CD14-positive monocyte (primary cell): Measurements from ENCODE around the gene DBN1. TPM values are rescaled to one million over a fixed set of nuclear protein-coding genes. Genes with fewer than 3 reads are reported as not detected.

Experiments used
- DNase-seq, 3 donors: peaks; one replicate each; pipeline ENCODE4 v3.0.0-alpha.2; 2011 to 2022
- H2AFZ ChIP-seq: 2 replicates; pipeline ENCODE4 v1.6.0; 2012; ENCODE audit warnings: mild to moderate bottlenecking, low read depth, low read length, inconsistent platforms; ENCODE audit not compliant: insufficient read depth, poor library complexity, severe bottlenecking
- H3K27ac ChIP-seq, 2 donors: 1 replicate in 1 of 2; 2 replicates in 1 of 2; pipeline ENCODE4 v1.5.1; 2012 to 2013; ENCODE audit warnings: low read length in 2 of 2, control low read depth in 1 of 2, inconsistent platforms in 1 of 2, low read depth in 1 of 2, mild to moderate bottlenecking in 1 of 2
- H3K27me3 ChIP-seq, 2 donors: one replicate each; pipeline versions ENCODE4 v1.6.0 to v1.6.1; 2011 to 2013; ENCODE audit warnings: low read length in 2 of 2; ENCODE audit not compliant: control insufficient read depth in 2 of 2, insufficient read depth in 2 of 2
- H3K36me3 ChIP-seq, 2 donors: replicated peaks in 1 of 2; 1 replicate in 1 of 2; 2 replicates in 1 of 2; pipeline versions ENCODE4 v1.5.1 to v1.6.1; 2012 to 2013; ENCODE audit warnings: low read length in 2 of 2, control low read depth in 1 of 2, inconsistent platforms in 1 of 2, mild to moderate bottlenecking in 1 of 2; ENCODE audit not compliant: insufficient read depth in 2 of 2, control insufficient read depth in 1 of 2
- H3K4me1 ChIP-seq, 2 donors: 1 replicate in 1 of 2; 2 replicates in 1 of 2; pipeline versions ENCODE4 v1.5.1 to v1.6.1; 2012 to 2013; ENCODE audit warnings: low read length in 2 of 2, control low read depth in 1 of 2, inconsistent platforms in 1 of 2, mild to moderate bottlenecking in 1 of 2, moderate library complexity in 1 of 2; ENCODE audit not compliant: insufficient read depth in 2 of 2, control insufficient read depth in 1 of 2
- H3K4me2 ChIP-seq: replicated peaks from 2 replicates; pipeline ENCODE3; 2012; ENCODE audit warnings: low read length, moderate library complexity, mild to moderate bottlenecking; ENCODE audit not compliant: poor library complexity, severe bottlenecking; ENCODE audit errors: extremely low read depth
- H3K4me3 ChIP-seq, 3 experiments: fragments of 200-600 bp in 1 of 3; sonication (generic) in 1 of 3; replicated peaks in 1 of 3; 1 replicate in 2 of 3; 2 replicates in 1 of 3; pipeline ENCODE4 v1.5.1; 2011 to 2013; ENCODE audit warnings: low read length in 3 of 3, mild to moderate bottlenecking in 3 of 3, control low read depth in 2 of 3, low read depth in 2 of 3, inconsistent platforms in 1 of 3, moderate library complexity in 1 of 3
- H3K79me2 ChIP-seq: 2 replicates; pipeline ENCODE4 v1.6.0; 2012; ENCODE audit warnings: mild to moderate bottlenecking, control low read depth, inconsistent platforms, low read length, moderate library complexity; ENCODE audit not compliant: insufficient read depth
- H3K9ac ChIP-seq: 2 replicates; pipeline ENCODE4 v1.6.0; 2017; ENCODE audit warnings: low read length, mild to moderate bottlenecking; ENCODE audit not compliant: insufficient read depth, poor library complexity, severe bottlenecking
- H3K9me3 ChIP-seq, 2 donors: replicated peaks in 1 of 2; 1 replicate in 1 of 2; 2 replicates in 1 of 2; pipeline versions ENCODE4 v1.5.1 to v1.6.1; 2012 to 2013; ENCODE audit warnings: low read length in 2 of 2, control low read depth in 1 of 2; ENCODE audit not compliant: control insufficient read depth in 1 of 2, insufficient read depth in 1 of 2
- H4K20me1 ChIP-seq: 2 replicates; pipeline ENCODE4 v1.6.0; 2012; ENCODE audit warnings: mild to moderate bottlenecking, low read length, control low read depth, moderate library complexity; ENCODE audit not compliant: insufficient read depth
- H3K27ac Mint-ChIP-seq, 7 donors: one replicate each; pipeline ENCODE4 v1.8.0; 2020; ENCODE audit warnings: mild to moderate bottlenecking in 7 of 7, mixed read lengths in 7 of 7, moderate library complexity in 6 of 7, inconsistent platforms in 2 of 7
- H3K27me3 Mint-ChIP-seq, 3 donors: one replicate each; pipeline ENCODE4 v1.8.0; 2021 to 2022; ENCODE audit warnings: low read depth in 3 of 3, mild to moderate bottlenecking in 3 of 3, mixed read lengths in 3 of 3, moderate library complexity in 3 of 3, inconsistent platforms in 1 of 3
- H3K36me3 Mint-ChIP-seq, 2 donors: one replicate each; pipeline ENCODE4 v1.8.0; 2020; ENCODE audit warnings: mixed read lengths in 2 of 2, inconsistent platforms in 1 of 2, mild to moderate bottlenecking in 1 of 2
- H3K4me1 Mint-ChIP-seq: one replicate; pipeline ENCODE4 v1.8.0; 2020; ENCODE audit warnings: mild to moderate bottlenecking, mixed read lengths
- H3K4me3 Mint-ChIP-seq, 2 donors: one replicate each; pipeline ENCODE4 v1.8.0; 2020; ENCODE audit warnings: mild to moderate bottlenecking in 2 of 2, mixed read lengths in 2 of 2, moderate library complexity in 1 of 2
- H3K9me3 Mint-ChIP-seq, 7 donors: one replicate each; pipeline ENCODE4 v1.8.0; 2020 to 2022; ENCODE audit warnings: mixed read lengths in 7 of 7, mild to moderate bottlenecking in 6 of 7, moderate library complexity in 6 of 7, inconsistent platforms in 2 of 7
- WGBS: methylation state at CpG from one replicate; pipeline ENCODE4 v1.1.5; 2013; ENCODE audit warnings: missing lambda C conversion rate; ENCODE audit not compliant: insufficient coverage; 5-methylcytosine and 5-hydroxymethylcytosine counted together
- intact Hi-C, 2 donors: fragments of 100-400 bp; cut with micrococcal nuclease; formaldehyde crosslinking; loops; one replicate each; pipeline versions ENCODE4 v1.15.0 to v1.15.1; 2023
- polyA plus RNA-seq, 3 donors: library from polyadenylated mRNA; depleted of rRNA in 1 of 3; unstranded in 2 of 3; stranded (reverse) in 1 of 3; fragments of 300-500 nt in 2 of 3; fragments of >200 nt in 1 of 3; fragmentation: Illumina TruSeq in 2 of 3; gene quantifications; 1 replicate in 2 of 3; 2 replicates in 1 of 3; pipeline ENCODE4 v1.2.3, GENCODE V29; 2012 to 2021
- TF ChIP-seq, protein P1 (sequence below): fragments of 200-600 bp; IDR thresholded peaks from one replicate; pipeline ENCODE4 v1.8.0; 2022; ENCODE audit warnings: antibody characterized with exemption, mild to moderate bottlenecking

DBN1 gene
- polyA plus RNA-seq, 3 donors: 0.71 to 1.6 (median 0.73) TPM

DNA sequence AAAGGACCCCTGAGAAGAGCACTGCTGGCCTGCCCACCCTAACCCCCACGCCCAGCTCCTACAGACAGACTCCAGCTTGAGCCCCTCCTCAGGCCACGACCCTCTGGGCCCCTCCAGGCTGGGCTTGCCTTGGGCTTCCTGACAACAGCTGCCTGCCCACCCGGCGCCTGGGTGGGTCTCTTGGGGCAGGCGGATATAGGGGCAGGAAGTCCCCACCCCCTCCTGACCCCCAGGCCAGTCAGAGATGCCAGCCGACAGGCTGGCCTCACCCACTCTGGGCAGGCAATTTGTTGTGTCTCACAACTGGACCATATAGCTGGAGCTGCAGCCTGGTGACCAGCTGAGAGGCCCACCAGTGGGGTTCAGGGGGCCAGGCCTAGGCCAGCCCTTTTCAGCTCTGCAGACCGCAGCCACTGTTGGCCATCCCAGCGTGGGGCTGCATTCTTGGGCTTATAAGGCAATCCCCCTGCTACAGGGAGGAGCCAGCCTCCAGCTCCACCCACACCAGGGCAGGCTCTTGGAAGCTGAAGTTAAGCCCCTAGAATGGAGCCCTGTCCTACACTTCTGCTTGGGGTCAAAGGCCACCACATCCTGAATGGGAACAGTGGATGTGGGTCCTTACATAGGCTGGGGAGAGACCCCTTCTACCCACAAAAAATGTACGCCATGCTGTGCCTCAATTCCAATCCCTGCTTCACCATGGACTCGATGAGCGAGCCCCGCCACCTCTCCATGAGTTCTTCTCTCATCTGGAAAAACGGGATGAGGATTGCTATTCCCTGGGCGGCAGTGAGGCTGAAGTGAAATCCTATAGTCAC, 22.0 kb upstream of the DBN1 start:
- H3K36me3 Mint-ChIP-seq: peaks cover 22 to 32% of the 10 kb centered on the region in 2 donors
- Histone ChIP-seq H3K4me3 (peak overlapping the region in 2 of 3 experiments; percentile 12 to 84), H3K9ac (peak overlapping the region; percentile 81), H3K9me3 (no peaks in the 10 kb centered on the region), H3K4me2 (peak overlapping the region; percentile 94), H2AFZ (no peak overlapping the region), H3K27ac (peak overlapping the region; percentile 96 to 98), H3K36me3 (peaks cover 14 to 21% of the 10 kb centered on the region in 2 donors), H3K4me1 (peaks cover 65 to 75% of the 10 kb centered on the region in 2 donors), H3K79me2 (peaks cover 34% of the 10 kb centered on the region), H3K27me3 (peaks cover 0 to 17% of the 10 kb centered on the region in 2 donors), H4K20me1 (peaks cover 17% of the 10 kb centered on the region)
- H3K27ac Mint-ChIP-seq: peak overlapping the region; percentile 97 to 99 (median 98)
- peaks cover 62% of the 10 kb centered on the region for H3K4me1 Mint-ChIP-seq
- TF ChIP-seq, protein P1, sequence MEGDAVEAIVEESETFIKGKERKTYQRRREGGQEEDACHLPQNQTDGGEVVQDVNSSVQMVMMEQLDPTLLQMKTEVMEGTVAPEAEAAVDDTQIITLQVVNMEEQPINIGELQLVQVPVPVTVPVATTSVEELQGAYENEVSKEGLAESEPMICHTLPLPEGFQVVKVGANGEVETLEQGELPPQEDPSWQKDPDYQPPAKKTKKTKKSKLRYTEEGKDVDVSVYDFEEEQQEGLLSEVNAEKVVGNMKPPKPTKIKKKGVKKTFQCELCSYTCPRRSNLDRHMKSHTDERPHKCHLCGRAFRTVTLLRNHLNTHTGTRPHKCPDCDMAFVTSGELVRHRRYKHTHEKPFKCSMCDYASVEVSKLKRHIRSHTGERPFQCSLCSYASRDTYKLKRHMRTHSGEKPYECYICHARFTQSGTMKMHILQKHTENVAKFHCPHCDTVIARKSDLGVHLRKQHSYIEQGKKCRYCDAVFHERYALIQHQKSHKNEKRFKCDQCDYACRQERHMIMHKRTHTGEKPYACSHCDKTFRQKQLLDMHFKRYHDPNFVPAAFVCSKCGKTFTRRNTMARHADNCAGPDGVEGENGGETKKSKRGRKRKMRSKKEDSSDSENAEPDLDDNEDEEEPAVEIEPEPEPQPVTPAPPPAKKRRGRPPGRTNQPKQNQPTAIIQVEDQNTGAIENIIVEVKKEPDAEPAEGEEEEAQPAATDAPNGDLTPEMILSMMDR: no peak
- H3K9me3 Mint-ChIP-seq: peaks cover 0 to 3% (median 0%) of the 10 kb centered on the region in 7 donors
- intact Hi-C loops: loop anchor here (2.0 to 10.0 kb wide), 7 partner anchors 13 to 183 kb away; partner anchors contain the start of genes DOK3 (in 1 of the 2), GRK6 (in 1 of the 2), MXD3 (in 1 of the 2) and PFN3 (in 1 of the 2)
- 59% methylated on average over 12 of the region's 14 CpGs for WGBS
- peak in 2 of 3 donors; percentile 36 to 49 for DNase-seq
- H3K4me3 Mint-ChIP-seq: peak overlapping the region; percentile 76 to 78
- H3K27me3 Mint-ChIP-seq: peaks cover 19 to 27% (median 20%) of the 10 kb centered on the region in 3 donors

DNA sequence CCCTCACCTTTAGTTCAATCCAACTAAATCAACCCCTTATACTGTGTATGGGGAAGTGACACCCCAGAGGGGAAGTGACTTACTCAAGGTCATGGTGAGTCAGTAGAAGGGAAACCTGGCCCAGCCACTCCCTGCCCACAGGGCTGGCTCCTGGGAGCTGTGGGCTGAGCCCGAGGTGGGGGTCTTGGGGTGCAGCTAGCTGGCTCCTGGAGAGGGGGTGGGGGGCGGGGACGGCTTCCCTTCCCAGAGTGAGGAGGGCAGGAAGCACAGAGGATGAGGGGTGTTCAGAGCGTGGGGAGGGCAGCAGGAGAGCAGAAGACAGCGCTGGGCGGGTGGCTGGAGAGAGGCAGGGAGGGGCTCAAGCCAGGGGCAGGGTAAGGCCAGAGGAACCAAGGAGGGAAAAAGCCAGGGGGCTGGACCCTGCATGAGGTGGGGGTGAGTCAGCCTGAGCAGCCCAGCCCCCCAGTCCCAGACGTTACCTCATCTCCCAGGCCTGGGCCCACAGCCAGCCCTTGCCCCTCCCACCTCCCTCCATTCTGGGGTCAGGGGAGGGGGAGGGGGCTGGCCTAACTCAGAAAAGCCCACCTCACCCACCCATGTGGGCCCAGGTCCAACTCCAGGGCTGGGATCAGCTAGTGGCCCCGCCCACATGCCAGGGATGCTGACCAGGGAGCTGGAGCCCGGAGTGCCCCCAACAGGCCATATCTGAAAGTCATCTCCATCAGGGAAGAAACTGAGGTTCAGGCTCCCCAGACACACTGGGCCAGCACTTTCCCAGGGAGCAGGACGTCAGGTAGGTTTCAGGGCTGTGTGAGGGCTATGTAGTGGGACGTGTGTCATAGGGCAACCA, 21.1 kb upstream of the DBN1 start:
- Histone ChIP-seq H2AFZ (no peak overlapping the region), H3K4me1 (peaks cover 66 to 75% of the 10 kb centered on the region in 2 donors), H3K36me3 (peaks cover 15 to 30% of the 10 kb centered on the region in 2 donors), H3K27ac (peak overlapping the region; percentile 96 to 98), H3K27me3 (peaks cover 0 to 14% of the 10 kb centered on the region in 2 donors), H3K79me2 (peaks cover 34% of the 10 kb centered on the region), H3K4me3 (peak overlapping the region in 2 of 3 experiments; percentile 12 to 84), H3K9ac (peak overlapping the region; percentile 81), H4K20me1 (peaks cover 24% of the 10 kb centered on the region), H3K9me3 (no peaks in the 10 kb centered on the region), H3K4me2 (peak overlapping the region; percentile 94)
- H3K27ac Mint-ChIP-seq: peak overlapping the region; percentile 97 to 99 (median 98)
- H3K4me1 Mint-ChIP-seq: peaks cover 65% of the 10 kb centered on the region
- DNase-seq: peak; percentile 94 to 96 (median 96)
- 22% methylated on average over 9 of the region's 11 CpGs for WGBS
- H3K9me3 Mint-ChIP-seq: peaks cover 0 to 2% (median 0%) of the 10 kb centered on the region in 7 donors
- peaks cover 29 to 41% of the 10 kb centered on the region in 2 donors for H3K36me3 Mint-ChIP-seq
- intact Hi-C loops: loop anchor here (2.0 to 10.0 kb wide), 7 partner anchors 14 to 182 kb away; partner anchors contain the start of genes DOK3 (in 1 of the 2), GRK6 (in 1 of the 2), MXD3 (in 1 of the 2) and PFN3 (in 1 of the 2)
- TF ChIP-seq, protein P1: peak; percentile 32
- peak overlapping the region; percentile 72 to 78 for H3K4me3 Mint-ChIP-seq
- H3K27me3 Mint-ChIP-seq: peaks cover 13 to 22% (median 14%) of the 10 kb centered on the region in 3 donors
